HuH-7.5 (cell line): ENCODE results near the gene BRME1.

Experiments
- DNase-seq: peaks from one replicate; pipeline ENCODE4 v3.0.0; 2011; ENCODE audit warnings: low spot score

Gene BRME1

GRCh38 chr19:13887517-13887916 lies 18.4 kb downstream of the BRME1 start:
- no peak for DNase-seq

GRCh38 chr19:13887018-13887436 lies 18.9 kb downstream of the BRME1 start:
- DNase-seq, result no peak

GRCh38 chr19:13885826-13886365 lies 20.0 kb downstream of the BRME1 start:
- no peak for DNase-seq

- no peak for DNase-seq
Measured at GRCh38 chr19:13884726-13885591, 21.0 kb downstream of the BRME1 start.

- DNase-seq, result no peak
Measured at GRCh38 chr19:13883516-13884064, 22.3 kb downstream of the BRME1 start.

- no peak for DNase-seq
Measured at GRCh38 chr19:13882836-13883235, 23.1 kb downstream of the BRME1 start.

- DNase-seq, result no peak
Measured at GRCh38 chr19:13882419-13882795, 23.5 kb downstream of the BRME1 start.

GRCh38 chr19:13881692-13882418 lies 24.1 kb downstream of the BRME1 start:
- DNase-seq, result no peak

GRCh38 chr19:13881251-13881691 lies 24.6 kb downstream of the BRME1 start:
- DNase-seq, result no peak

GRCh38 chr19:13880059-13881043 lies 25.6 kb downstream of the BRME1 start:
- DNase-seq, result peak; percentile 98

GRCh38 chr19:13877303-13877702 lies 28.6 kb downstream of the BRME1 start:
- no peak for DNase-seq

GRCh38 chr19:13876834-13877233 lies 29.1 kb downstream of the BRME1 start, which contains the start of gene NANOS3:
NANOS3 (plus strand) TSS chr19:13877134; CDS start chr19:13877249, 115 bp downstream.
- DNase-seq, result no peak

- DNase-seq, result no peak
Measured at GRCh38 chr19:13875824-13876223, 30.1 kb downstream of the BRME1 start.

GRCh38 chr19:13873834-13874515 lies 31.9 kb downstream of the BRME1 start:
- no peak for DNase-seq

- peak; percentile 94 for DNase-seq
Measured at GRCh38 chr19:13872695-13873389, 33.1 kb downstream of the BRME1 start.

- no peak for DNase-seq
Measured at GRCh38 chr19:13872339-13872694, 33.6 kb downstream of the BRME1 start.

GRCh38 chr19:13870873-13871272 lies 35.0 kb downstream of the BRME1 start:
- DNase-seq, result no peak

GRCh38 chr19:13869281-13869680 lies 36.6 kb downstream of the BRME1 start:
- no peak for DNase-seq

- no peak for DNase-seq
Measured at GRCh38 chr19:13868663-13869062, 37.3 kb downstream of the BRME1 start.

- no peak for DNase-seq
Measured at GRCh38 chr19:13866463-13867046, 39.4 kb downstream of the BRME1 start.
